Lung microvascular endothelial cell (primary cell): ENCODE results near the gene PHOX2A. TPM values are rescaled to one million over a fixed set of nuclear protein-coding genes. Genes with fewer than 3 reads are reported as not detected.
"Not testable (repeated sequence)": the region's sequence is repeated elsewhere in the genome, so short reads cannot be mapped to it uniquely, and the experiment has no call there.

Experiments used
- DNase-seq, 2 donors: peaks; one replicate each; pipeline versions ENCODE4 v3.0.0 to v3.0.0-alpha.2; 2010; ENCODE audit warnings: low read depth in 2 of 2
- total RNA-seq: library from RNA; depleted of rRNA; stranded (reverse); fragments of >200 nt; gene quantifications from 2 replicates; pipeline ENCODE4 v1.2.1, GENCODE V29; 2014

PHOX2A gene
- not detected in 2 replicates for total RNA-seq

DNA sequence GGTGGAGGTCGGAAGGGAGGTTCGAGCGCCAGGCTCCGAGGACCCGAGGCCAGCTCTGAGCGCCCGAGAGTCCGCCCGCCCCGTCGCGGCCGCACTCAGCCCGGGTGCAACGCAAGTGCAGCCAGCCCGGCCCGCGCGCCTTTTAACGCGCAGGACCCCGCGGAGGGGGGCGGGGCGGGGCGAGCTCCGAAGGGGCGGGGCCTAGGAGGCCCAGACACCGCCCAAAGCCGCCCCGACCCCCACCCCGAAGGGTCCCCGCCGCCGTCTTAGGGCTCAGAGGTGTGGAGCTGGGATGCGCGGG is at the start of gene PHOX2A:
TSS of gene PHOX2A (minus strand) at position 117 of the 301 bp plus-strand sequence. CDS start 172 bp downstream, outside the sequence.
- DNase-seq: no peak

- no peak for DNase-seq
These were observed 49.4 kb upstream of the PHOX2A start for GRCh38 chr11:72293391-72293790.

GRCh38 chr11:72292106-72292785 is 48.3 kb upstream of the PHOX2A start:
- DNase-seq: no peak

DNA sequence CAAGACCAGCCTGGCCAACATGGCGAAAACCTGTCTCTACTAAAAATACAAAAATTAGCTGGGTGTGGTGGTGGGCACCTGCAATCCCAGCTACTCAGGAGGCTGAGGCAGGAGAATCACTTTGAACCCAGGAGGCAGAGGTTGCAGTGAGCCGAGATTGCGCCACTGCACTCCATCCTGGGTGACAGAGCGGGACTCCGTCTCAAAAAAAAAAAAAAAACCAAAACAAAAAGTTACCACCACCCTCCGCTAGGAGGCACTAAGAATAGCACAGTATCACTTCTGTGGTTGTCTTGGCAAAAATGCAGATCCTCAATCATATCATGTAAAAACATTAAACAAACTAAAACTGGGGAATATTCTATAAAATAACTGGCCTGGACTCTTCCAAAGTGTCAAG is 46.8 kb upstream of the PHOX2A start:
- peak; percentile 35 to 39 for DNase-seq

- DNase-seq: no peak
These were observed 43.3 kb upstream of the PHOX2A start for GRCh38 chr11:72287293-72287692.

GRCh38 chr11:72283947-72284346 is 40.0 kb upstream of the PHOX2A start:
- no peak for DNase-seq

DNA sequence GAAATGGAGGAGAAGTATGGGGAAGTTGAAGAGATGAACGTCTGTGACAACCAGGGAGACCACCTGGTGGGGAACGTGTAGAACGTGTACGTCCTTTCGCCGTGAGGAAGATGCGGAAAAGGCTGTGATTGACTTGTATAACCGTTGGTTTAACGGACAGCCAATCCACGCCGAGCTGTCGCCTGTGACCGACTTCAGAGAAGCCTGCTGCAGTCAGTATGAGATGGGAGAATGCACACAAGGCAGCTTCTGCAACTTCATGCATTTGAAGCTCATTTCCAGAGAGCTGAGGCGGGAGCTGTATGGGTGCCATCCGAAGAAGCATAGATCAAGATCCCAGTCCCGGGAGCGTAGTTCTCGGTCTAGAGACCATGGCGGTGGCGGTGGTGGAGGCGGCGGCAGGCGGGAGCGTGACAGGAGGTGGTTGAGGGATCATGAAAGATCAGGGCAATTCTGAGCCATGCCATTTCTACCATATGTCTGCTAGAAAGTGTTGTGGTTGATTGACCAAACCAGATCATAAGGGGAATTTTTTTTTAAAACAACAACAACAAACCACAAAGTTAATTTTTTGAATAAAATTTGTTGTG is 36.8 kb upstream of the PHOX2A start:
- no peak for DNase-seq

GRCh38 chr11:72280037-72280436 is 36.1 kb upstream of the PHOX2A start:
- DNase-seq: no peak

DNA sequence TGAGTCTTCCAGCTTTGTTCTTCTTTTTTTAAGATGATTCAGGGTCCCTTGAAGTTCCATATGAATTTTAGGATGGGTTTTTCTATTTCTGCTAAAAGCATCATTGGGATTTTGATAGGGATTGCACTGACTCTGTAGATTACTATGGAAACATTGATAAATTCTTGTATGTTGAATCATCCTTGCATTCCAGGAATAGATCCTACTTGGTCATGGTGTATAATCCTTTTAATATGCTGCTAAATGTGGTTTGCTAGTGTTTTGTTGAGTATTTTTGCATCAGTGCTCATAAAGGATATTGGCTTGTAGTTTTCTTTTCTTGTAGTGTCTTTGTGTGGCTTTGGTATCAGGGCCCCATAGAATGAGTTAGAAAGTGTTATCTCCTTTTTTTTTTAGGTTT is 34.9 kb upstream of the PHOX2A start:
- DNase-seq: no peak

DNA sequence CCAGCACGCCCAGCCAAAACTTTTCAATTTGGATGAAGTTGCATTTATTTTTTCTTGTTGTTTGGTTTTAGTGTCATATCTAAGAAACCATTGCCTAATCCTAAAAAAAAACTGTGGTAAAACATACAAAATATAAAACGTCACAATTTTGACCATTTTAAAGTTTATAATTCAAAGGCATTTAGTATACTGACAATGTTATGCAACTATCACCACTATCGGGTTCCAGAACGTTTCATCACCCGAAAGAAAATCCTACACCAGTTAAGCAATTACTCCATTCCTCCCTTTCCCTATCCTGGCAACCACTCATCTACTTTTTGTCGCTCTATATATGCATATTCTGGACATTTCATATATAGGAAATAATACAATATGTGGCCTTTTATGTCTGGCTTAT is 30.5 kb upstream of the PHOX2A start:
- no peak for DNase-seq

- DNase-seq: no peak
These were observed 28.0 kb upstream of the PHOX2A start for GRCh38 chr11:72271980-72272379.

GRCh38 chr11:72267956-72268617 is 24.1 kb upstream of the PHOX2A start:
- DNase-seq: no peak

GRCh38 chr11:72266960-72267359 is 23.0 kb upstream of the PHOX2A start:
- DNase-seq: not testable (repeated sequence)

GRCh38 chr11:72265951-72266350 is 22.0 kb upstream of the PHOX2A start:
- no peak for DNase-seq

- DNase-seq: peak in 1 of 2 donors; percentile 64
These were observed 19.4 kb upstream of the PHOX2A start for GRCh38 chr11:72263361-72263760.

DNA sequence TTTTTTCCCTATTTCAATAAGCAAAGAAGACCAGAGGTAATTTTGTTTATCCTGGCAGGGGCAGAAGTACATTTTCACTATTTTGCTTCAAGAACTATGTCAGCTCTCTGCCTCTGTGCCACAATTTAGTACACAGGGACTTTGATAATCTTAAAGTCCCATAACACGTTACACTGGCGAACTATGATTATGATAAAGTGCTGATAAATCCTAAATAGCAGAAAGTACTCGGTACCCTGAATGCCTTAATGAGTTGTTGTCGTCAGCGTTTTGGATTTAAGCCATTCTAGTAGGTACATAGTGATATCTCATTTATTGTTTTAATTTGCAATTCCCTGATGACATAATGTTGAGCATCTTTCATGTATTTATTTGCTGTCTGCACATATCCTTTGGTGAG is 16.6 kb upstream of the PHOX2A start:
- DNase-seq: no peak

DNA sequence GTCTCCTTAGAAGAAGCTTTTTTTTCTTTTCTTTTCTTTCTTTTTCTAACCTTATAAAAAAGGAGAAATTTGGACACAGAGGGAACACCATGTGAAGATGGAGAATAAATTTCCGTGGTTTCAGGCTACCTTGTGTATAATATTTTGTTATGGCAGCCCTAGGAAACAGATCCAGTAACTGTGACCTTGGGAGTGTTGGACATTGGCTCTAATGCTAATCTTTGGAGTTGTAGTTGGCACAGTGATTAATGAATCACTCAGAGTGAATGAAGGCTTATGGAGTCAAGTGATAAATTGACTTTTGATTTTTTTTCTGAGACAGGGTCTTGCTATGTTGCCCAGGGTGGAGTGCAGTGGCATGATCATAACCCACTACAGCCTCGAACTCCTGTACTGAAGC is 15.5 kb upstream of the PHOX2A start:
- DNase-seq: no peak

DNA sequence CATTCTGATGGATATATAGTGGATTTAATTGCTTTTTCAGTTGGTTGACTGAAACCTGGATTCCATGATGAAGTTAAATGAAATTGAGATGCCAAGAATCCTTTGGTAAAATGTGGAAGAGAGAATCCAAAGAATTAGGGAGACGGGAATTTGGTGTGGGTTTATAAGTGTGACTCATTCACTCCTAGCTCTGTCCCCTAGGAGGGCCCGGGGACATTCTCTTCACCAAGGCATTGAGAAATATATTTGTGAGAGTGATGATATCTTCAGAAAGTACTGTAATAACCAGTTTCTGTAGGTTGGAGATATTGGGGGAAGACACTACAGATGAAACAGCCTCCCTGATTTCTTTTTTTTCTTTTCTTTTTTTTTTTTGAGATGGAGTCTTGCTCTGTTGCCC is 13.6 kb upstream of the PHOX2A start:
- no peak for DNase-seq

DNA sequence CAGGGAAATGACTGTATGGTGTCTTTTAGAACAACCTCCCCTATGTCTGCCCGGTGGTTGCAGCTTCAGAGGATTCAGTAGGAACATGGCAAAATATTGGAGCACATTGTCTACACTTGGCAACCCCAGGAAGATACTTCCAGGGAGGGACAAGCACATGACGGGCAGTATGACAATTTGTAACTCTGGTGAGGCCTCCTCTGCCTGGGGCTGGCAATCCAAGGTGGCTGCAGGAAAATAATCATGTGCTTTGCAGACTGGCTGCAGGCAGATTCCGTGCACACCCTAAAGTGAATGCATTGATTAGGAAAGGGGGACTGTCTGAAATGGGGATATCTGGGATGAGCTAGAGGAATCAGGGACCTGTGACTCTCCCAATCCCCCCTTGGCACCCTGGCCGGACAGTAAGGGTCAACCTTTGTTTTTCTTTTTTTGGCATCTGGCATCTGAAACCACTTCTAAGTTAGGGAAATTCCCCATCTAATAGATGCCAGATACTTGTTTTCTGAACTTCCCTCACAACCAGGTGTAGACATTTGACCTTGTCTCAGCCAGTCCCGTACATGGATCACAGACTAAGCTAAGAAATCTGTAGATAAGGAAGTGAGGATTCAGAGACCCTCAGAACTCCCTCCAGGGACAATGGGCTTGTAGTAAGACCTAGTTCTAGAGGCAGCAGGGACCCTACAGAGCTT is 10.5 kb upstream of the PHOX2A start:
- DNase-seq: no peak

- DNase-seq: no peak
These were observed 9.4 kb upstream of the PHOX2A start for GRCh38 chr11:72253392-72253791.

GRCh38 chr11:72251614-72252013 is 7.6 kb upstream of the PHOX2A start:
- DNase-seq: no peak

DNA sequence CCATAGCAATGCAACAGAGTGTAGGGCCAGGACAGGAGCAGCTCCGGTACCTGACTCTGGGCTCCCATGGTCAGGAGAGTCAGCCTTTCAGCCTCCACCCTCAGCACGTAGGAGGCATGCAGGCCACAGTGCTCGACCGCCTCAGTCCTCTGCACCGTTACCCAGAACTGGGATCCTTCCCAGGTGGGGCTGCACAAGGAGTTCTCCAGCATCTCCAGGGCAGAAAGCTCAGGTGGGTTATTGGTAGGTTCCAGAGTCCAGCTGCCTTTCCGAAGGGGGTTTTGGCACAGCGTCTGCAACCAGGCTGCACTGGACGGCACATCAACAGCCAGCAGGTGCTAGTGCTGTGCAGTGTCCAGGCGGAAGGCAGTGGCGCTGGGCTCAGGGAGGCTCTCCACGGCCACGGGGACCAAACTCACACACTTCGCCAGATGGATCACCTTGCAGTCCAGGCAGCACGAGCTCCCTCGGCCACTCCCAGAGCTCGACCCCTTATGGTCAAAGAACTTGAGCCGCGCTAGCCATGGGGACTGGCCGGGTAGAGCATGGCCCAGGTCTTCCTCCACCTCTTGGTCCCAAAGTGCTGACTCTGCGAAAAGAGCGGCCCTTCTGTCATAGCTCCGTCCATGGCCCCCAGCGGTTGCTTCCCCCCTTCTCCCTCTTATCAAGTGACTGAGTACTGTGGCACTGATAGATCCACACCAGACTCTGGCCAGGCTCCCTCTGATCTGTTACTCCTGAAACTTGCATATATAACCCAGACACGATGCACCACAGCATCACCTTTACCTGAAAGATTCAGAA is 6.9 kb upstream of the PHOX2A start:
- no peak for DNase-seq
